NCI-H345 treated with DMSO at 0.1 percent for 48 hours (cell line): Measurements from ENCODE around the gene NMRK2.
"Not testable (repeated sequence)": the region's sequence is repeated elsewhere in the genome, so short reads cannot be mapped to it uniquely, and the experiment has no call there.

ENCODE experiments used
- DNase-seq: peaks from one replicate; lab custom pipeline; 2025; ENCODE audit not compliant: unreplicated experiment; lab: John Stamatoyannopoulos, UW

Gene NMRK2

DNA sequence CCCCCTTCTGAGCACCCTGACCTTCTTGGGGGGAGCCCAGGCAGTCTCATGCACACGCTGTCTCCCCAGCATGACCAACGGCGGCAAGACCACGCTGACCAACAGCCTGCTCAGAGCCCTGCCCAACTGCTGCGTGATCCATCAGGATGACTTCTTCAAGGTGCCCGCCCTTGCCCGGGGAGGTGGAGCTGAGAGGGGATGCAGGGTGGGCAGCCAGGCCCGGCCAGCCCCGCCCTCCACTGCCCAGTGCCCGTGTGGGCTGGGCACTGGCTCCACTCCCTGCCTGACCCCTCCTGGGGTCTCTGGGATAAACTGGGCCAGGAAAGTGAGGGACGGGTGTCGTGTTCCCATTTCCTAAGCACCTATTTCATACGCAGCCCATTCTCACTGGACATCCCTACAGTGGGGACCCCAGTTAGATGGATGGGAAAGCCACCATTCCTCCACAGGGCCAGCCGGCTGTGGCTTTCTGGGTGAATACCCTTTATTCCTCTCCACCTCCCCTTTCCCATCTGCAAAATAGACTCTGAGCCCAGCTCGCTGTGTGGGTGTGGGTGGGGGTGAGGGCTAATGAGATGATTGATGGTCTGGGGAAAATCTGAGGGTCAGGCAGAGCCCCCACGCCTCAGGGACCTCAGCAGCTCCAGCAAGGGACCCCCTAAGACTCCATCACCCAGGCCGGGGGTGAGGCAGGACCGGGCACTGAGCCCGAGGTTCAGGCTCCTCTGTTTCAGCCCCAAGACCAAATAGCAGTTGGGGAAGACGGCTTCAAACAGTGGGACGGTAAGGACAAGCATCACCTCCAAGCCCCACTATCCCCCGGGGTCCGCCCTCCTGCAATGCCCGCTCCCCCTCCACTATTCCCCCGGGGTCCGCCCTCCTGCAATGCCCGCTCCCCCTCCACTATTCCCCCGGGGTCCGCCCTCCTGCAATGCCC lies 3.9 kb downstream of the NMRK2 start:
- no peak for DNase-seq

DNA sequence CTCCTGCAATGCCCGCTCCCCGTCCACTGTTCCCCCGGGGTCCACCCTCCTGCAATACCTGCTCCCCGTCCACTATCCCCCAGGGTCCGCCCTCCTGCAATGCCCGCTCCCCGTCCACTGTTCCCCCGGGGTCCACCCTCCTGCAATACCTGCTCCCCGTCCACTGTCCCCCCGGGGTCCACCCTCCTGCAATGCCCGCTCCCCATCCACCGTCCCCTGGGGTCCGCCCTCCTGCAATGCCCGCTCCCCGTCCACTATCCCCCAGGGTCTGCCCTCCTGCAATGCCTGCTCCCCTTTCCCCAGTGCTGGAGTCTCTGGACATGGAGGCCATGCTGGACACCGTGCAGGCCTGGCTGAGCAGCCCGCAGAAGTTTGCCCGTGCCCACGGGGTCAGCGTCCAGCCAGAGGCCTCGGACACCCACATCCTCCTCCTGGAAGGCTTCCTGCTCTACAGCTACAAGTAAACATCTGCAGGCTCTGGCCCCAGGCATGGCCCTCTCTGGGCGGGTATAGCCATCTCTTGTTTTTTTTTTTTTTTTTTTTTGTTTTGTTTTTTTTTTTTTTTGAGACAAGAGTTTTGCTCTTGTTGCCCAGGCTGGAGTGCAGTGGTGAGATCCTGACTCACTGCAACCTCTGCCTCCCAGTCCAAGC lies 5.6 kb downstream of the NMRK2 start:
- DNase-seq, result not testable (repeated sequence)

GRCh38 chr19:3942790-3943409 lies 10.0 kb downstream of the NMRK2 start:
- DNase-seq, result no peak

DNA sequence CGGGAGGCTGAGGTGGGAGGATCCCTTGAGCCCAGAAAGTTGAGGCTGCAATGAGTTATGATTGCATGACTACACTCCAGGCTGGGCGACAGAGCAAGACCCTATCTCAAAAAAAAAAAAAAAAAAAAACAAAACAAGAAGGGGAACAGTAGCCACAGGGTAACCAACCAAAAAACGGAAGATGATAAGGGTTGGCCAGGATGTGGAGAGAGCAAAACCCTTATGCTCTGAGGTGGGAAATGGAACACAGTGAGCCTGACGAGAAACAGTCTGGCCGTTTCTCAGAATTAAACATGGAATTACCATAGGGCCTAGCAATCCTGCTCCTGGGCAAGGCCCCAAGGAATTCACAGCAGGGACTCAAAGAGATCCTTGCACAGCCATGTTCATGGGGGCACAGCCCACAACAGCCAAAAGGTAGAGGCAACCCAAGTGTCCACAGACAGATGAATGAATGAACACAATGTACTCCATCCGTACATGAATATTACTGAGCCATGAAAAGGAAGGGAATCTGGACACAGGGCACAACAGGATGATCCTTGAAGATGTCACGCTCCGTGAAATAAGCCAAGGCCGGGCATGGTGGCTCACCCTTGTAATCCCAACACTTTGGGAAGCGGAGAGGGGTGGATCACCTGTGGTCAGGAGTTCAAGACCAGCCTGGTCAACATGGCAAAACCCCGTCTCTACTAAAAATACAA lies 11.3 kb downstream of the NMRK2 start:
- DNase-seq, result no peak

DNA sequence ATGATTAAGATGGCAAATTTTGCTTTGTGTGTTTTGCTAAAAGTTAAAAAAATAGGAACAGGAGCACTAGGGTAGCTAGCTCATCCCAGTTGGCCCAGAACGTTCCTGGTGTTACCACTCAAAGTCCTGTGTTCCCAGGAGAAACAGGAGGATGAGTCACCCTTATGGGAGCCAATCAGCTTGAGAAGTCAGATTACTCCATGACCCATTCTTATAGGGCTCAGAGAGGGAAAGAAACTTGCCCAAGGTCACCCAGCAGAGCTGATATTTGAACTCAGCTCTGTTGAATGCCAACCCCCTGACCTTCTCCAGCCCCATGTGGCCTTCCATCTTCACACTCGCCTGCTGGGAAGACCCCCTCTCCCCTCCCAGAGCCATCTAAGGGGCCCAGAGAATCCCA lies 13.0 kb downstream of the NMRK2 start:
- no peak for DNase-seq

GRCh38 chr19:3947316-3947933 lies 14.6 kb downstream of the NMRK2 start:
- not testable (repeated sequence) for DNase-seq

DNA sequence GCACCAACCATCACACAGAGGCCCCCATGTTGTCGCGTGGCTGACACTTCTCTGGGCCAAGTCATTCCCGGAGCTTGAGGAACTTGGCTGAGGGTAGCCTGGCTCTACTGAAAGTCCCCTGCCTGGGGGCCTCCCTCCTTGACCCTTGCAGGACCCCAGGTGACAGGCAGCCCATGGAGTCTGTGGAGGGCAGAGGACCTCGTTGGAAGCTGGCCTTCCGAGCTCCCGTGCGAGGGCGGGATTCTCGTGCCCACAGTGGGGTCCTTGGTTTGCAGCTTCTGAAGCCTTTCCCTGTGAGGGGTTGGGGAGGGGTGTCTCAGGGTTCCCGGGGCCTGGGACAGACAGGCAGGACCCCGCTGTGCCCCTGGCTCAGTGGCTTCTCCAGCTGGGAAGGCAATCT lies 16.4 kb downstream of the NMRK2 start:
- no peak for DNase-seq

DNA sequence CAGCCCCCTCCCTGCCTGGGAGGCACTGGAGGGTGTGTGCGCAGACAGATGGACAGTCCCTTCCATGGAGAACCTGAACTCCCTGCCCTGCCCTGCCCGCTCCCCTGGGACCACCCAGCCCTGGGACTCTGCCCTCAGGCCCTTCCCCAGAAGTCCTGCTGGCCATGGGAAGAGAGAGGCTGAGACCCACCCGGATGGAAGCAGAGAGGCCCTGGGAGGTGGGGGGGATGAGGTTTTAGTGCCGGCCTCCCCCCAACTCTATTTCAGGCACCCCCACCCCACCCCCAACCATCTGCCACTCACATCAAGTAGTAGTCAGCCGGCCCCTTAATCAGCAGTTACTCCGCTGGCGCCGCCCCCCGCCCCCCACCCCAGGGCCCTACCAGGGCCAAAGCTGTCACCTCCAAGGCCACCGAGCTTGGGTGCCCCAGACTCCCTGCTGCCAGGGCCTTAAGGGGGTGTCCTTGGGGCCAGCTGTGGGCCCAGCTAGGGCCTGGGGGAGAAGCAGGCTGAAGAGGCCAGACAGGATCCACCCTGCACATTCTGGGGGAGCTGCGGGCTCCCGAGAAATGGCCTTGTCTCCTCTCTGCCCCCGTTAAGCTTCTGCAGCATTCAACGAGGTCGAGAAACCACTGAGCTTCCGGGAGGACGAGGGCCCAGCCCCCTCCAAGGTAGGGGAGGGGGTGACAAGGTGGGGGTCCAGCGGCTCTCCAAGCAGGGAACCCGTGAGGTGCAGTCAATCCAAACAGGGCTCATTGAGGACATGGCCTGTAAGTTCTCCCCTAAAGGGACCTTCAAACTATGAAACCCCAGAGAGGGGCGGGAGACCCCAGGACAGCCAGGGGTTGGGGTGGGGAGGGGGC lies 17.4 kb downstream of the NMRK2 start:
- DNase-seq, result no peak

GRCh38 chr19:3950871-3951861 lies 18.3 kb downstream of the NMRK2 start:
- no peak for DNase-seq

DNA sequence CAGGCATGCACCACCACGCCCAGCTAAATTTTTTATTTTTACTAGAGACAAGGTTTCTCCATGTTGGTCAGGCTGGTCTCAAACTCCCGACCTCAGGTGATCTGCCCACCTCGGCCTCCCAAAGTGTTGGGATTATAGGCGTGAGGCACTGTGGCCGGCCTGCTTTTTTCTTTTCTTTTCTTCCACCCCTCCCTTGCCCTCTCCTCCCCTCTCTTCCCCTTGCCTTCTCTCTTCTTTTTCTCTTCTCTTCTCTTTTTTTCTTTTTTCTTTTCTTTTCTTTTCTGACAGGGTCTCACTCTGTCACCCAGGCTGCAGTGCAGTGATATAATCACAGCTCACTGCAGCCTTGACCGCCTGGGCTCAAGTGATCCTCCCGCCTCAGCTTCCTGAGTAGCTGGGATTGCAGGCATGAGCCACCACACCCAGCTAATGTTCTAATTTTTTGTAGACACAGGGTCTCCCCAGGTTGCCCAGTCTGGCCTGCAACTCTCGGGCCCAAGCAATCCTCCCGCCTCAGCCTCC lies 19.9 kb downstream of the NMRK2 start:
- not testable (repeated sequence) for DNase-seq

- DNase-seq, result no peak
These were observed 21.2 kb downstream of the NMRK2 start for GRCh38 chr19:3954107-3954506.

GRCh38 chr19:3955276-3955675 lies 22.4 kb downstream of the NMRK2 start:
- DNase-seq, result not testable (repeated sequence)

DNA sequence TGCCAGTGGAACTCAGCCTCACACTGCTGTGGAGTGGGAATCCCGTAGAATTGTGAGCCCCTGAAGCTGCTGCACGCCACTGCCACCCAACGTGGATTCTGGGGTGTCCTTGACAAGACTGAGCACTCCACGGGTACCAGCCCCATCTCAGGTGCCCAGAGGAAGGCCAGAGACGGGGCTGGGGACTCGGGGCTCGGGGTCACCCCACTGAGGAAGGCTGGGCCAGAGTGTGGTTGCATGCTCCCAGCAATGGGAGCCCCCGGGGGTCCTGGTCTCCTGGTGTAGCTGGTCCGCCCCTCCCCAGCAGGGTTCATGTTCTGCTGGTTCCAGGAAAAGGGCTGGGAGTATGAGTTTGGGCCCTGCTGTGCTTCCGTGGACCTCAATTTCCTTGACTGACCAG lies 22.8 kb downstream of the NMRK2 start:
- no peak for DNase-seq

DNA sequence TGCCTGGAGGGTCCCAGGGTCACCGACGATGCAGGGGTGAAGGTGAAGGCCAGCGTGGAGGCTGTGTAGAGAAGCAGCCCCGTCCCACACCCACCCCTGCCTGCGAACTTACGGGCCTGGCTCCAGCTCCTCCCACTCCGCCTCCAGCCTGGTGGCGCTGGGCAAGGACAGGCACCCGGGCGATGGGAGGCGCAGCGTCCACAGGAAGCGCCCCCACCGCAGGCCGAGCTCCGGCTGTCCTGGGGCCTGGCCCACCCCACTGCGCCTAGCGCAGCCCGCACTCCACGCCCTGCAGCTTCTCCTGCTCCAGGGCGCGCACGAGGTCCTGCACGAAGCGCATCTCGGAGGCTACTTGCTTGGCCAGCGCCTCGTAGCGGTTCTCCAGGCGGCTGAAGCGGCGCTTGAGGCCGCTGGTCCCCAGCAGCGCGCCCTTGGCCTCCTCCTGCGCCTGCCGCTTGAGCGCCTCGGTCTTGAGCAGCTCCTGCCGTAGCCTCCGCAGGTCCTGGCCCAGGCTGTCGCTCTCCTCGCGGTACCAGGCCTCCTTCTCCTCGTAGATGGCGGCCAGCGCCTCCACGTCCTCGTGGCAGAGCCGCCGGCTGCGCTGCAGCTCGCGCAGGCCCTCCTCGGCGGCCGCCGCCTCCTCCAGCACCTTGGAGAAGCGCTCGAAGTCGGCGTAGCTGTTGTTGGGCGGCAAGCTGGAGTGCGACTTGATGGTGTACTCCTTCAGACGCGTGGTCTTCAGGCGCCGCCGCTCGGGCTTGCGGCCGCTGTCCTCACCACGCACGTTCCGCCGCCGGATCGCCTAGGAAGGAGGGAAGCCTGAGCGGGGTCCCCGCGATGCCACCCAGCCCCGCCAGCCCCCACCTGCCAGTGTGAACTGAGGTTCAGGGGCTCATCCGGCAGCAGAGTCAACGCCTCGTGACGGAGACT lies 26.2 kb downstream of the NMRK2 start:
- DNase-seq, result no peak

- DNase-seq, result no peak
These were observed 26.9 kb downstream of the NMRK2 start for GRCh38 chr19:3959766-3960131.

- DNase-seq, result no peak
These were observed 28.1 kb downstream of the NMRK2 start for GRCh38 chr19:3961007-3961406.

GRCh38 chr19:3963458-3964255 lies 30.8 kb downstream of the NMRK2 start:
- no peak for DNase-seq
